IPS-18c (cell line): ENCODE data around the gene OXNAD1.
"Not testable (repeated sequence)": the region's sequence is repeated elsewhere in the genome, so short reads cannot be mapped to it uniquely, and the experiment has no call there.

Source experiments
- H3K4me3 ChIP-seq: 2 replicates; pipeline ENCODE4 v1.7.0; 2013; ENCODE audit warnings: low read depth, mild to moderate bottlenecking, low read length, moderate library complexity; ENCODE audit not compliant: insufficient read depth
- H3K9me3 ChIP-seq: one replicate; pipeline ENCODE4 v1.6.1; 2013; ENCODE audit warnings: mild to moderate bottlenecking, low read length, moderate library complexity; ENCODE audit not compliant: control insufficient read depth, insufficient read depth

Gene OXNAD1

DNA sequence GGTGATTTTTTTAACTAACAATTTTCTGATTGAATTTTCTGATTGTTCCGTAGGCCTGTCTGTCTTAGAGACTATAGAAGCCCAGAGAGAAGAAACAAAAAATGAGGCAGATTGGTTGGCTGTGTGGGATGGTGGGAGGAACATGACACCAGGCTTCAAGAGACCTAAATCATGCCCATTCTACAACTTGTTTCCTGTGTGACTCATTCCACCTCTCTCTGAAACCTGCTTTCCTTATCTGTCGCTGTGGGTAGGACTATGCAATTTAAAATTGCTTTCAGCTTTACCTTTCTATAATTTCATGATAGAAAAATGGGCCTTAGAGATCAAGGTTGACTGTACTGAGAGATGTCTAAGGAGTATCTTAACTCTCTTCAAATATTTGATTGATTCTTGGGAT, 44.5 kb downstream of the OXNAD1 start:
- Histone ChIP-seq H3K4me3 (no peak overlapping the region), H3K9me3 (no peaks in the 10 kb centered on the region)

DNA sequence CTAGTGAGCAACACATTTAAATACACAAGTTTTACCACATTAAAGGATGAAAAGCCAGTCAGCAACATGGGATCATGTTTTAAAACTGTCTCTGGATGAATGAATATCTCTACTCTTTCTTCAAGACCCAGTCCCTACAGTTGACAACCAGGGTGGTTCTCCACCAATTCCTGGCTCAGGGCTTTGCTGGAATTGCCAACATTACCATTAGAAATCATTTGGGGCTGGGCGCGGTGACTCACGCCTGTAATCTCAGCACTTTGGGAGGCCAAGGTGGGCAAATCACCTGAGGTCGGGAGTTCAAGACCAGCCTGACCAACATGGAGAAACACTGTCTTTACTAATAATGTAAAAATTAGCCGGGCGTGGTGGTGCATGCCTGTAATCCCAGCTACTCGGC, 45.5 kb downstream of the OXNAD1 start:
- not testable (repeated sequence) for H3K9me3 ChIP-seq, H3K4me3 ChIP-seq

DNA sequence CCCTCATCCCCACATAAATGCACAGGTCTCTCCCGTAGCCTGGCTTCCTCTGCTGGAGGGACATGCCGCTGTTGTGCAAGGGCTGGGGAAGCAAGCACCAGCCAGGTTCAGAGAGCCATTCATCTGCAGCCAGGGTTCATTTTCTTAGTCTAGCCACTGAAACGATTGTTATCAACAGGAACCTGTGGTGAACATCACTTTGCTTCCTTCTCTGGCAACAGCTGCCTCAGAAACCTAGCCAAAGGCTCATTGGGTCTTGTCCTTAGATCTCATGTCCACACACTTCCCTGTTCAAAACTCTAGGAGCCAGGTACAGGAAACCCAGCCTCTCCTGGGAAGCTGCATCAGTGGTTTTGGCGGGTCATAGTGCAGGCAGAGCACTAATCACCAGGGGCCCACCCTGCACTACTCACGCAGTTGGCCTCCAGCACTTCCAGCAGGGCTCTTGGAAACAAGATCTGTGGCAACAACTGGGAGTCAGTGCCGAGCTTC, 47.0 kb downstream of the OXNAD1 start:
- Histone ChIP-seq H3K9me3 (no peaks in the 10 kb centered on the region), H3K4me3 (no peak overlapping the region)

DNA sequence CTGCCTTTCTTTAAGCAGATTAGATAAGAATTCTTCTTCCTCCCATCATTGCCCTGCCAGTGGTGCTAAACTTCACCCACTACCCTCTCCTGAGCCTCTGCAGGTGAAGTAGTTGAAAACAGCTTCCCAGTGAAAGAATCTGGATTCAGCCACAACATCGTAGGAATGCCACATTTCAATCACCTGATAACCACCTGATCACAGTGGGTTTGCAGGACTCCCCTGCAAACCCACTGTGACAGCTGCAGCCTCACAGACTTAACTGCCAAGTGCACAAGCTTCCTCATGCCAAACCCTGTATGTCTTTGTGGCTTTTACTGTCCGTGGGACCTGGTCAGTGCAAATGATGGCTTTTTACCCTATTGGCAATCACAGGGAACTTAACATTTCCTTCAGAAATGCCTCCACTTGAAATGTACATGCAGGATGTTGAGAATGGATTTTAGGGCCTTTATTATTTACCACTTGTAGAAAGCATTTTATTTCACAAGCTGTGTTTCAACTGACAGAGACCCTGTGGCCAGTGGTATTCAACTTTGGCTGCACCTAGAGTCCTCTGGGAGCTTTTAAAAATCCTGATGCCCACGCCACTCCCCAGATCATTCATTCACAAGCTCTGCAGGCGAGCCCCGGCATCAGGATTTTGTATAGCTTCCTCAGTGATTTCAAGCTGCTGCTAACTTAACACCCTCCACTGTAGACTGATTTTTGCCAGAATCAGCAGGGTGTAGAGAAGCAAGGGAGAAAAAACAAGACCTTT, 49.1 kb downstream of the OXNAD1 start:
- Histone ChIP-seq H3K9me3 (no peaks in the 10 kb centered on the region), H3K4me3 (no peak overlapping the region)

DNA sequence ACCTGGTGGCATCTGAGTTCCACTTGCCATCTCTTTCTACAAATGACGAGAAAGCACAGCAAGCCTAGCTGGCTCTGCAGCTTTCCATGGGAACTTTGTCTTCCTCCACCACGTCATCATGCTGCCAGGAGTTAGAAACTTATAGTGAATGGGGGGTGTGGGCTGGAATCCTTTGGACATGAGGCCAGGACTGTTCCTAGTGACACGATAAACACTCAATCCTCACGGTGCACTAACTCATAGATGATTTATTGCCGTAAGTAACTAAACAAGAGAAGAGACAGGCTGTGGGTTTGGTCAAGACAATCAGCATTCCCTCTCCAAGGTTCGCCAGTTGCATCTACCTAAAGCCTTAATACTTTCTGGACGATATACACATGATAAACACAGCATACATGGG, 50.6 kb downstream of the OXNAD1 start:
- H3K9me3 ChIP-seq: no peaks in the 10 kb centered on the region
- H3K4me3 ChIP-seq: no peak overlapping the region

DNA sequence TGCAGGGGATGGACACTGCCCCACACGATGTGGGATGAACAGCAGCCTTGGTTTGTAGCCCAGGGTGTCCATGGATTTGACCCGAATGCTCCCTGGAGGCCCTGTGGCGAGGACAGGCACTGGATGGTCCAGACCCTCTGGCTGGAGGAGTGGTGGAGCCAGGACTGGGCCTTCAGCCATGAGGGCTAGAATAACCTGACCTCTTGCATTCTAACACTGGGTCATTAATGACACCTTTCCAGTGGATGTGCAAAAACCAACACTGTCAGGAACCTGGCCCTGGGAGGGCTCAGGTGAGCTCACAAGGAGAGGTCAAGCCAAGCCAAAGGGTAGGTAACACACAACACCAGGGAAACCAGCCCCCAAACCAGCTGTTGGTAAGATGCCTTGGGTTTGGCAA, 51.4 kb downstream of the OXNAD1 start:
- Histone ChIP-seq H3K9me3 (no peaks in the 10 kb centered on the region), H3K4me3 (no peak overlapping the region)

DNA sequence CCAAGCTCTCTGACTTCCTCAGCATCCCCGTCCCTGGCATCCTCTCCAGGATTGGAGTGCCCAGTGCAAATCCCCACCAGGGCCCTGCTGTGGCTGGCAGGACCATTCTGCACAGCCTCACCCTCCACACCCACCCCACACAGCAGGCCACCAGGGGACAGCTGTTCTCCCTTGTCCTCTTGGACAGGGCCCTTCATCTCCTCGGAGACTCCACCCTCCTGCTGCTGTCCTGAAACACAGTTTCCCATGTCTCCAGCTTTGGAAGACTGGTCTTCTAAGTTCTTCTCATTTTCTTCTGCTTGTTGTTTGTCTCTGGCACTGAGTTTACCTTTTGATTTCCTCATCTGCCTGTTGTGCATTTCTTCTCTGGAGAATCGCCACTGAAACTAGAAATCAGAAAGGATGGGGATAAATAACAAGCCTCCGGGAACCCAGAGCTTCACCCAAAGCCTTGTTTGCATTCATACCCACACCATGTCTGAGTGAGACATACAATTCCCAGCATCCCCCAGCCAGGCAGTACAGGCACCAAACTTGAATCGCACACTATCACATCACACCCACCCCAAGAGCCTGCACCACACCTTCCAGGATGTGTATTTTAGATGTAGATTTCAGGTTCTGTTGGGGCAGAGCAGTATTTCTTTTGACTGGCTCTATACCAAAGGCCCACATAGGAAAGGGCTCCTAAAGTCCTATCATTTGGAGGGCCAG, 52.0 kb downstream of the OXNAD1 start:
- Histone ChIP-seq H3K9me3 (no peaks in the 10 kb centered on the region), H3K4me3 (no peak overlapping the region)

- Histone ChIP-seq H3K9me3 (no peaks in the 10 kb centered on the region), H3K4me3 (no peak overlapping the region)
Observed at GRCh38 chr3:16317561-16317945, 52.5 kb downstream of the OXNAD1 start.

- Histone ChIP-seq H3K9me3 (no peaks in the 10 kb centered on the region), H3K4me3 (no peak overlapping the region)
Observed at GRCh38 chr3:16318176-16318575, 53.2 kb downstream of the OXNAD1 start.

DNA sequence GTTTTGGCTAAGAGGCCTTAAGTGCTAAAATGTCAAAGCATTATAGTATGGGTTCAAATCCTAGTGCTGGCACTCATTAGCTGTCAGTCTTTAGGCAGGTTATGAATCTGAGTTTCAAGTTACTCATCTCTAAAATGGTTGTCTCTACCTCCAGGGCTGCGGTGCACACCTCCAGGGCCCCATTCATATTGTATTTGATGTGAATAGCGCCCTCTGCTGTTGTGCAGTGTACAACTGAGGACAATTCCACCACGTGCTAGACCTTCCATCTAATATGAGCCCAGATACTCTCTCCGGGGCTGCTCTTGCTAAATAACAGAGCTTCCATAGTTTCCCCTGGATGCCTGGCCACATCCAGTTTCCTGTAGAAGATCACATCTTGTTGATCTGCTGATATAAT, 54.3 kb downstream of the OXNAD1 start:
- Histone ChIP-seq H3K4me3 (no peak overlapping the region), H3K9me3 (no peaks in the 10 kb centered on the region)

DNA sequence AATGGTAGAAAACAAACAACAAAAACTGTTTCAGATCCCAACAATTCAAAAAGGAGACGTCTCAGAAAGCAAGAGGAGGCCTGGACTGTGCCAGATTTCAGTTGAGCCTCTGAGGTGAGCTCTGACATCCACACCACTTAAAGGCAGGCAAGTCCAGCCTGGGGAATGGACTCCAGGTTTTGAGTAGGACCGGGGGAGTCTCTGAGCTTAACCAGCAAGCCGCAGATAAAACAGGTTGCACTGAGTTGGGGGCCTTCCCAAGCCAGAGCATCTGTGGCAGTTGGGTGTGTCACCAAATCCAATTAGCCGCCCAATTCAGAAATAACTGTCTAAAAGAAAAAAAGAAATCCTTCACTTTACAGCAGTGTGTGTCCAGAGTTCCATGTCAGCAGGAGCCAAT, 54.7 kb downstream of the OXNAD1 start:
- Histone ChIP-seq H3K9me3 (no peaks in the 10 kb centered on the region), H3K4me3 (no peak overlapping the region)

GRCh38 chr3:16320711-16321110, 55.7 kb downstream of the OXNAD1 start:
- no peaks in the 10 kb centered on the region for H3K9me3 ChIP-seq
- H3K4me3 ChIP-seq: no peak overlapping the region

- H3K4me3 ChIP-seq: no peak overlapping the region
- no peaks in the 10 kb centered on the region for H3K9me3 ChIP-seq
Observed at GRCh38 chr3:16322189-16322588, 57.2 kb downstream of the OXNAD1 start.

DNA sequence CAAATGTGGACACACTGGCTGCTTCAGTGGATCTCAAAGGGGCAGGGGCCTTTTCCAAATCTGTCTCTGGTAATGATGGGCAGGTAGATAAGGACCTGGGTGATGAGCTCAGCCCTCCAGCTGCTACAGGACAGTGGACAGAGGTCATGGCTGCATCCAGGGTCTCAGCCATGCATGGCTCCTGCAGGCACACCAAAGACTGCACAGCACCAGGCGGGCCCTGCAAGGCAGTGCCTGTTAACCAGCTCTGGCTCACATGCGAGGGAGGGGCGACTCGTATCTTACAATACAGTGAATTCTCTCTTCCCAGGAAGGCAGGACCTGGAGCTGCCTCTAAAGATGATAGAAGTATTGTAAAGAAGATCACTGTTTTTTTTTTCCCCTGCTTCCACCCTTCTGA, 58.7 kb downstream of the OXNAD1 start:
- Histone ChIP-seq H3K4me3 (no peak overlapping the region), H3K9me3 (no peaks in the 10 kb centered on the region)

DNA sequence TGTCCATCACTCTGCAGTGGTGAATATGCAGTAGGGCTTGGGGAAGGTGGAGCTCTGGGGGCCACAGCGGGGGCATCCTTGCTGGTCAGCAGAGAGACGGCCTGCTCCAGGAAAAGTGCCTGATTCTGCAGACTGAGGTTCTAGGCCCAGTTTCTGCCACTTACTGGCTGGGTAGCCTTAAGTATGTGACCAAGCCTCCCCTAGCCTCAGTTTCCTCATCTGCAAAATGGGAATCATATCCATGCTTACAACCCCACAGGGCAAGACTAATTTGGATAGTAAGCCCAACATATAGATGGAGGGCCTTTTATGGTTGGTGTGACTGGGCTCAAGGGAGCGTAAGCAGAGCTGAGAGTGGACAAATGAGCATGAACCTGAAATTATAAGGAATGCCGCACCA, 60.8 kb downstream of the OXNAD1 start:
- Histone ChIP-seq H3K9me3 (no peaks in the 10 kb centered on the region), H3K4me3 (no peak overlapping the region)

DNA sequence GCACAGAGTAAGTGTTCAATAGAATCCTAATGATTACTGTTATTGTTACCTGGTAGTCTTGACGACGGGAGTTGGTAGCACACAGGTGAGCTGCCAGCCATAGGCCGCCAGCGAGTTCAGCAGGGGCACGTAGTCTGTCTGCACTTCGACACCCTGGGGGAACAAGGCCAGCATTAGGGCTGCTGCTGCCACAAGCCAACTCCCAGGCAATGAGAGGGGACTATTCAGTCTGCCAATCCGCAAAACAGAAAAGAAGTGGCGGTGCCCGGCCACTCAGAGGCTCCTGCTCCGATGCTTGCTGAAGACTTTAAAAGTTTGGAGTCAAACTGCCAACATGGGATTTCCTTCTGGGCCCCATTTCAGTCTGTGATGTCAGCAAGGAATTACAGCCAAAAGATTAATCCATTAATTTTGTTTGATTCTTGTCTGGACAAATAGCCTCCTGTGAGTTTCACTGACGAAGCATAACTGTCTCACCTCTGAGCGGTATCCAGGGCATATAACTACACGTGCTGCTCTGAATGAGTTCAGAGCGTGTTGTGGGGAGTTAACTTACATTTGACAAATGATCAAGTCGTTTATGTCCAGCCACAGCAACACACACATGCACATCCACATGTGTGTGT, 61.8 kb downstream of the OXNAD1 start:
- H3K9me3 ChIP-seq: no peaks in the 10 kb centered on the region
- no peak overlapping the region for H3K4me3 ChIP-seq

DNA sequence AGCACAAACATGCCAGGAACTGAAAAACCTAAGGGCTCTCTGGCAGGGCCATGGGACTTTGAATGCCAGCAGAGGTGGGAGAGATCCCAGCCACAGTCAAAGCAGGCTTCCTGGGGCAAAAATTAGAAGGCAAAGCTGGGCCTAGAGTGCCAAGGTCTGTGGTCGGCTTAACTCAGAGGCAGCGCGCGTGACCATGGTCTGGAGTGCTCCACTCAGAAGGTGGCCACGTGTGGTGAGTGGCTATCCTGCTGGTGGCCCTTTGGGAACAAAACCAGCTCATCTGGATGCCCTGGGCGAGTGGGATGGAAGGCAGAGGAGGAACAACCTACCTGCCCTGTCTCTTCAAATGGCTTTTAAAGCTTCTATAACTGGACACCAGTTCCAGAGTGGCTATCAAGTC, 63.1 kb downstream of the OXNAD1 start:
- no peak overlapping the region for H3K4me3 ChIP-seq
- no peaks in the 10 kb centered on the region for H3K9me3 ChIP-seq
